ENCODE measurements around the gene UNC13D. TPM values are rescaled to one million over a fixed set of nuclear protein-coding genes. Genes with fewer than 3 reads are reported as not detected.

The UNC13D gene
- polyA plus RNA-seq, 3 donors, result 28.4 to 111 (median 53.3) TPM

GRCh38 chr17:75849279-75849646, 5.1 kb upstream of the UNC13D start:
- Mint-ChIP-seq H3K4me1 (peaks cover 29% of the 10 kb centered on the region), H3K4me3 (no peak overlapping the region)

GRCh38 chr17:75848523-75849278, 4.5 kb upstream of the UNC13D start:
- H3K27ac Mint-ChIP-seq, result peak overlapping the region in 3 of 7 donors; percentile 49 to 70 (median 63)
- H3K4me3 Mint-ChIP-seq, result no peak overlapping the region
- Histone ChIP-seq H3K9me3 (replicated peaks in 1 of 2; ENCODE audit: control insufficient read depth in 1 of 2, insufficient read depth in 1 of 2, low read length in 2 of 2) (no peaks in the 10 kb centered on the region), H2AFZ (ENCODE audit: insufficient read depth, low read depth, low read length, poor library complexity, severe bottlenecking) (no peak overlapping the region), H3K9ac (ENCODE audit: insufficient read depth, low read length, poor library complexity, severe bottlenecking) (no peak overlapping the region), H3K4me2 (replicated peaks; ENCODE audit: extremely low read depth, low read length, poor library complexity, severe bottlenecking) (no peak overlapping the region), H3K4me1 (ENCODE audit: control insufficient read depth in 1 of 2, insufficient read depth in 2 of 2, low read length in 2 of 2) (peaks cover 26 to 45% of the 10 kb centered on the region in 2 donors), H3K27ac (ENCODE audit: low read depth in 1 of 2, low read length in 2 of 2) (peak overlapping the region in 1 of 2 donors; percentile 16), H3K4me3 (replicated peaks in 1 of 3; ENCODE audit: low read depth in 2 of 3, low read length in 3 of 3) (no peak overlapping the region), H3K27me3 (ENCODE audit: control insufficient read depth in 2 of 2, insufficient read depth in 2 of 2, low read length in 2 of 2) (no peaks in the 10 kb centered on the region), H3K36me3 (replicated peaks in 1 of 2; ENCODE audit: control insufficient read depth in 1 of 2, insufficient read depth in 2 of 2, low read length in 2 of 2) (peaks cover 55 to 61% of the 10 kb centered on the region in 2 donors), H3K79me2 (ENCODE audit: insufficient read depth, low read length) (peaks cover 33% of the 10 kb centered on the region), H4K20me1 (ENCODE audit: insufficient read depth, low read length) (peaks cover 63% of the 10 kb centered on the region)
- H3K36me3 Mint-ChIP-seq, result peaks cover 58 to 73% of the 10 kb centered on the region in 2 donors
- no peaks in the 10 kb centered on the region for H3K27me3 Mint-ChIP-seq (ENCODE audit: low read depth in 3 of 3)
- peak; percentile 78 for TF ChIP-seq CTCF (IDR thresholded peaks at IDR 0.05)
- no peaks in the 10 kb centered on the region for H3K9me3 Mint-ChIP-seq
- intact Hi-C loops (cut with micrococcal nuclease), result loop anchor here (5.0 to 10.0 kb wide), 2 partner anchors 71 to 184 kb away; partner anchors contain the start of genes RECQL5 (in 1 of the 2) and SAP30BP (in 1 of the 2)
- H3K4me1 Mint-ChIP-seq, result peaks cover 24% of the 10 kb centered on the region
- 58% methylated on average over 15 of the region's 16 CpGs for WGBS (ENCODE audit: insufficient coverage)
- DNase-seq, result peak in 2 of 3 donors; percentile 50 to 53

More at GRCh38 chr17:75849279-75849646, 5.1 kb upstream of the UNC13D start:
- Histone ChIP-seq H3K4me3 (replicated peaks in 1 of 3; ENCODE audit: low read depth in 2 of 3, low read length in 3 of 3) (no peak overlapping the region), H3K36me3 (replicated peaks in 1 of 2; ENCODE audit: control insufficient read depth in 1 of 2, insufficient read depth in 2 of 2, low read length in 2 of 2) (peaks cover 55 to 61% of the 10 kb centered on the region in 2 donors), H3K9ac (ENCODE audit: insufficient read depth, low read length, poor library complexity, severe bottlenecking) (no peak overlapping the region), H3K4me2 (replicated peaks; ENCODE audit: extremely low read depth, low read length, poor library complexity, severe bottlenecking) (no peak overlapping the region), H3K4me1 (ENCODE audit: control insufficient read depth in 1 of 2, insufficient read depth in 2 of 2, low read length in 2 of 2) (peaks cover 30 to 48% of the 10 kb centered on the region in 2 donors), H4K20me1 (ENCODE audit: insufficient read depth, low read length) (peaks cover 63% of the 10 kb centered on the region), H3K27me3 (ENCODE audit: control insufficient read depth in 2 of 2, insufficient read depth in 2 of 2, low read length in 2 of 2) (no peaks in the 10 kb centered on the region), H2AFZ (ENCODE audit: insufficient read depth, low read depth, low read length, poor library complexity, severe bottlenecking) (no peak overlapping the region), H3K9me3 (replicated peaks in 1 of 2; ENCODE audit: control insufficient read depth in 1 of 2, insufficient read depth in 1 of 2, low read length in 2 of 2) (no peaks in the 10 kb centered on the region), H3K79me2 (ENCODE audit: insufficient read depth, low read length) (peaks cover 33% of the 10 kb centered on the region), H3K27ac (ENCODE audit: low read depth in 1 of 2, low read length in 2 of 2) (no peak overlapping the region)
- DNase-seq, result no peak
- H3K9me3 Mint-ChIP-seq, result peaks cover 0 to 2% (median 0%) of the 10 kb centered on the region in 7 donors
- intact Hi-C loops (cut with micrococcal nuclease), result loop anchor here (5.0 to 10.0 kb wide), 2 partner anchors 72 to 184 kb away; partner anchors contain the start of genes RECQL5 (in 1 of the 2) and SAP30BP (in 1 of the 2)
- peaks cover 58 to 73% of the 10 kb centered on the region in 2 donors for H3K36me3 Mint-ChIP-seq
- WGBS (ENCODE audit: insufficient coverage), result 97% methylated on average over 10 of the region's 11 CpGs
- no peaks in the 10 kb centered on the region for H3K27me3 Mint-ChIP-seq (ENCODE audit: low read depth in 3 of 3)
- H3K27ac Mint-ChIP-seq, result peak overlapping the region in 1 of 7 donors; percentile 3
- no peak for TF ChIP-seq CTCF (IDR thresholded peaks at IDR 0.05)
